OCI-LY7 (cell line): ENCODE results near the gene ADH1B. TPM values are rescaled to one million over a fixed set of nuclear protein-coding genes. Genes with fewer than 3 reads are reported as not detected.

ENCODE experiments used
- BruUV-seq: library from RNA; stranded (reverse); fragments of 400-500 nt; replicated peaks from 2 replicates; lab custom pipeline; 2021; lab: Mats Ljungman, UMichigan
- CTCF ChIA-PET: fragments of 300-600 bp; sonication (Branson Sonifier 250); formaldehyde crosslinking; loops from one replicate; lab custom pipeline; 2022; ENCODE audit warnings: antibody characterized with exemption; ENCODE audit not compliant: unreplicated experiment; lab: Charles Lee
- POLR2A ChIA-PET: fragments of 300-600 bp; sonication (Branson Sonifier 250); formaldehyde crosslinking; loops from one replicate; lab custom pipeline; 2022; ENCODE audit warnings: antibody characterized with exemption; lab: Charles Lee
- DNase-seq: peaks from one replicate; pipeline ENCODE4 v3.0.0-alpha.2; 2015; ENCODE audit warnings: low spot score
- H2AFZ ChIP-seq: fragments of 200-600 bp; sonication (generic), shearing (Covaris generic); 2 replicates; pipeline ENCODE4 v1.6.1; 2014; ENCODE audit warnings: mild to moderate bottlenecking, antibody characterized with exemption, low read length, moderate library complexity
- H3K27ac ChIP-seq: fragments of 200-600 bp; sonication (generic); 2 replicates; pipeline ENCODE4 v1.5.1; 2014; ENCODE audit warnings: mixed run types, low read depth, mild to moderate bottlenecking, moderate library complexity, low read length, inconsistent platforms; ENCODE audit not compliant: poor library complexity, severe bottlenecking
- H3K36me3 ChIP-seq: fragments of 200-600 bp; sonication (generic); 2 replicates; pipeline ENCODE4 v1.6.1; 2014; ENCODE audit warnings: mild to moderate bottlenecking, antibody characterized with exemption, low read length, moderate library complexity, mixed read lengths; ENCODE audit not compliant: insufficient read depth
- H3K4me1 ChIP-seq: fragments of 200-600 bp; sonication (generic); 2 replicates; pipeline ENCODE4 v1.5.1; 2014; ENCODE audit warnings: mild to moderate bottlenecking, low read length; ENCODE audit not compliant: insufficient read depth, poor library complexity, severe bottlenecking
- H3K4me2 ChIP-seq: fragments of 200-600 bp; sonication (generic); 2 replicates; pipeline ENCODE4 v1.6.1; 2014; ENCODE audit warnings: mild to moderate bottlenecking, low read length
- H3K4me3 ChIP-seq: fragments of 200-600 bp; sonication (generic); 2 replicates; pipeline ENCODE4 v1.5.1; 2014; ENCODE audit warnings: mild to moderate bottlenecking, low read depth, low read length; ENCODE audit not compliant: poor library complexity, severe bottlenecking
- H3K79me2 ChIP-seq: fragments of 200-600 bp; sonication (generic); 2 replicates; pipeline ENCODE4 v1.6.1; 2016; ENCODE audit warnings: low read depth, mild to moderate bottlenecking, low read length, moderate library complexity, mixed read lengths; ENCODE audit not compliant: insufficient read depth
- H3K9me2 ChIP-seq: fragments of 200-600 bp; sonication (generic); 2 replicates; pipeline ENCODE4 v1.6.1; 2016; ENCODE audit warnings: mild to moderate bottlenecking, low read length, mixed read lengths; ENCODE audit not compliant: insufficient read depth
- H3K9me3 ChIP-seq: fragments of 200-600 bp; sonication (generic); 2 replicates; pipeline ENCODE4 v1.6.1; 2014; ENCODE audit warnings: mild to moderate bottlenecking, mixed run types, low read length, mixed read lengths
- H4K20me1 ChIP-seq: fragments of 200-600 bp; sonication (generic); 2 replicates; pipeline ENCODE4 v1.6.1; 2014; ENCODE audit warnings: mild to moderate bottlenecking, antibody characterized with exemption, low read length, moderate library complexity, mixed read lengths; ENCODE audit not compliant: insufficient read depth
- CTCF ChIP-seq: fragments of 200-600 bp; sonication (generic); conservative IDR thresholded peaks from 2 replicates; pipeline ENCODE4 v1.5.1; 2014; ENCODE audit warnings: mild to moderate bottlenecking, antibody characterized with exemption, low read length, moderate library complexity, mixed read lengths
- EZH2phosphoT487 ChIP-seq: fragments of 200-600 bp; sonication (generic); IDR thresholded peaks from 2 replicates; pipeline ENCODE4 v1.6.1; 2018; ENCODE audit warnings: low read depth, borderline replicate concordance, mild to moderate bottlenecking, mixed run types, antibody characterized with exemption, low read length, moderate library complexity, mixed read lengths
- intact Hi-C: fragments of 100-400 bp; cut with micrococcal nuclease; formaldehyde crosslinking; loops from one replicate; pipeline ENCODE4 v1.10.0; 2022; ENCODE audit not compliant: unreplicated experiment
- total RNA-seq, 2 experiments: library from RNA; depleted of rRNA in 1 of 2; stranded (reverse); fragments of >200 nt in 1 of 2; shearing (Covaris generic) in 1 of 2; gene quantifications; 2 replicates each; pipeline ENCODE4 v1.2.3, GENCODE V29; 2014 to 2022

The ADH1B gene
- total RNA-seq, 2 experiments from 2014 or later, result not detected

GRCh38 chr4:99362768-99363167, 41.6 kb upstream of the ADH1B start:
- H4K20me1 ChIP-seq, result no peaks in the 10 kb centered on the region
- H3K9me2 ChIP-seq, result no peaks in the 10 kb centered on the region
- H3K4me3 ChIP-seq, result no peak overlapping the region
- no peak overlapping the region for H3K27ac ChIP-seq
- H3K79me2 ChIP-seq, result no peaks in the 10 kb centered on the region
- no peak for DNase-seq
- BruUV-seq, result no TSS peak
- H3K4me1 ChIP-seq, result no peaks in the 10 kb centered on the region
- no peak overlapping the region for H3K4me2 ChIP-seq
- POLR2A ChIA-PET, result no interaction called here
- no peaks in the 10 kb centered on the region for H3K9me3 ChIP-seq
- H3K36me3 ChIP-seq, result no peaks in the 10 kb centered on the region
- intact Hi-C loops, result no loop called here
- H2AFZ ChIP-seq, result no peak overlapping the region
- CTCF ChIA-PET, result no interaction called here
- TF ChIP-seq EZH2phosphoT487 (no peak), CTCF (no peak)

- CTCF ChIA-PET, result no interaction called here
- H3K27ac ChIP-seq, result no peak overlapping the region
- no peak overlapping the region for H2AFZ ChIP-seq
- POLR2A ChIA-PET, result no interaction called here
- H3K79me2 ChIP-seq, result no peaks in the 10 kb centered on the region
- no peaks in the 10 kb centered on the region for H4K20me1 ChIP-seq
- no peak for TF ChIP-seq CTCF
- no peaks in the 10 kb centered on the region for H3K4me1 ChIP-seq
- intact Hi-C loops, result no loop called here
- DNase-seq, result no peak
- H3K4me2 ChIP-seq, result no peak overlapping the region
- no peak overlapping the region for H3K4me3 ChIP-seq
- H3K36me3 ChIP-seq, result no peaks in the 10 kb centered on the region
- H3K9me3 ChIP-seq, result no peaks in the 10 kb centered on the region
- no peaks in the 10 kb centered on the region for H3K9me2 ChIP-seq
- BruUV-seq, result no TSS peak
Observed at GRCh38 chr4:99361899-99362275, 40.7 kb upstream of the ADH1B start.

GRCh38 chr4:99361268-99361898, 40.2 kb upstream of the ADH1B start:
- no peak overlapping the region for H3K4me2 ChIP-seq
- H3K79me2 ChIP-seq, result no peaks in the 10 kb centered on the region
- no peaks in the 10 kb centered on the region for H3K36me3 ChIP-seq
- H3K9me2 ChIP-seq, result no peaks in the 10 kb centered on the region
- intact Hi-C loops, result no loop called here
- no peak overlapping the region for H3K27ac ChIP-seq
- H3K4me3 ChIP-seq, result no peak overlapping the region
- no peak overlapping the region for H2AFZ ChIP-seq
- POLR2A ChIA-PET, result no interaction called here
- H3K9me3 ChIP-seq, result no peaks in the 10 kb centered on the region
- no TSS peak for BruUV-seq
- CTCF ChIA-PET, result no interaction called here
- TF ChIP-seq EZH2phosphoT487, result no peak
- TF ChIP-seq CTCF, result no peak
- no peaks in the 10 kb centered on the region for H3K4me1 ChIP-seq
- no peak for DNase-seq
- H4K20me1 ChIP-seq, result no peaks in the 10 kb centered on the region
